HG02678 (cell line): Measurements from ENCODE around the gene SEC14L2.
A peak's percentile ranks its signal among the peaks of the same experiment; 100 is the strongest.
"Not testable (repeated sequence)": the region's sequence is repeated elsewhere in the genome, so short reads cannot be mapped to it uniquely, and the experiment has no call there.

Source experiments
- ATAC-seq: cut with Tn5 transposase; IDR thresholded peaks from one replicate; pipeline ENCODE4 v1.9.1; 2021; ENCODE audit warnings: mild to moderate bottlenecking, moderate library complexity; ENCODE audit not compliant: unreplicated experiment

SEC14L2 gene

DNA sequence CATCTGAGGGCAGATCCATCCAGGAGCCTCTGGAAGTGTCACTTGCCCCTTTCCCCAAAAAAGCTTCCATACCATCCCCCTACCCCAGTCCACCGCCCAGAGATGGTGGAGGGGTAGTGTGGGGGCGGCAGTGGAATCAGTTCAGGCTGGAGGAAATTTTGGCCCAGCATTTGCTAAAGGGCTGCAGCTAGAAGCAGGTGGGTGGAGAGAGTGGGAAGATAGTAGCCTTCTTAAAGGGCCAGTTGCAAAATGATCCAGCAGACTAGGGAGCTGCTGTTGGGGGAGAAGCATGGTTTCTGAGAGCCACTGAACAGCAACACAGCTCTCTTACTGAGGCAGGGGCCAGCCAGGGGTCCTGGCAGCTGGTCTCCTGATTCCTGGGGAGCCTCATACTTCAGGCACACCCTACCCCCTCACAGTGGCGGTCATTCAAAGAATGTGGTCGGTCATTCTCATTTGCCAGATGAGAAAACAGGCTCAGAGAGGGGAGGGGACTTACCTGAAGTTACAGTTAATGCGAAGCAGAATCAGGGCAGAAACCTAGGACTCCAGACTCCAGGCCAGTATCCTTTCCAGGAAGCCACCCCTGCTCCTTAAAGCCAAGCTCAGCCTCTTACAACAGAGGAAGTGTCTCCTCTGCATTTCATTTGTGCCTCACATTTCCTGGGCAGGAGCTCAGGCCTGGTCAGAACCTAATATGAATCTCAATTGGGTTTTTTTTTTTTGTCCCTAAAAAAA, 5.4 kb downstream of the SEC14L2 start:
- no peak for ATAC-seq

GRCh38 chr22:30402766-30403104, 5.9 kb downstream of the SEC14L2 start:
- not testable (repeated sequence) for ATAC-seq

DNA sequence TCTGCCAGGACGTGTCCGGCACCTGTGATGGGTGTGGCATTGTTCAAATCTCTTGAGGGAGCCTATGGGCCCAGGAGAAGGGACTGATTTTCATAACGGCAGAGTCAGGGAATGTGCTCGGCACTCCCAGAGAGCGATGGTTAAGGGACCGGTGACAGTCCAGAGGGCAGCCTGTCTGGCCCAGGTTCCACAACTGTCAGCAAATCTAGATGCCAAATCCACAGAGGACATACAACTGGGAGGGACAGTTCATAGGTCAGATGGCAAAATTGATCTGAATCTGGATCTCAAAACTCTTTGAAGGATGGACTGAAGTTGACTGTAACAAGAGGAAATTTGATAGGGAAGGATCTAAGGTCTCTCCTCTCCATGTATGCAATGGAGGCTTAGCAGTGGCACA, 7.5 kb downstream of the SEC14L2 start:
- no peak for ATAC-seq

GRCh38 chr22:30405731-30406130, 8.9 kb downstream of the SEC14L2 start:
- ATAC-seq: no peak

- ATAC-seq: no peak
Measured at GRCh38 chr22:30406400-30406799, 9.6 kb downstream of the SEC14L2 start.

DNA sequence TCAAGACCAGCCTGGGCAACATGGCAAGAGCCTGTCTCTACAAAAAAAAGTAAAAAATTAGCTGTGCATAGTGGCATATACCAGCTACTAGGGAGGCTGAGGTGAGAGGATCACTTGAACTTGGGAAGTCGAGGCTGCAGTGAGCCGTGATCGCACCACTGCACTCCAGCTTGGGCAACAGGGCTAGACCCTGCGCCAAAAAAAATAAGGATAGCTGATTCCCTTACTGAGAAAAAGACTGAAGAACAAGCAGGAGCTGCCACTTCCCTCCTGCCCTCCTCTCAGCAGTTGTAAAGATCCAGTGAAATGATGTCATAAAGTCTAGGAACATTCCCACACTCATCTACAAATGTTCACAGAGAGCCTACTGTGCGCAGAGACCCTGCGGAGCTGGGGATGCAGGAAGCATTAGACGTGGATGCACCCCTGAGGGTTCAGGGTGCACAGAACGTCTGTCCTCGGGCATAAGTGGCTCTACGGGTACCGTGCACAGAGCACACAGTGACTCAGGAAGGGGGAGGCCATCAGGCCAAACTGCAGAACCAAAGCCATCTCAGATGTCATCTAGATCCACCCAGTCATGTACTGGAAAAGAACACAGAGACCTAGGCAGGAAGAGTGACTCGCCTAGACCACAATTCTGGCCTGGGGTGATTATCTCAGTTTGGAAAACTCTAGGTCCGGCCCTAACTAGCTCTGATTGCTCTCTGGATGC, 11.7 kb downstream of the SEC14L2 start:
- no peak for ATAC-seq

DNA sequence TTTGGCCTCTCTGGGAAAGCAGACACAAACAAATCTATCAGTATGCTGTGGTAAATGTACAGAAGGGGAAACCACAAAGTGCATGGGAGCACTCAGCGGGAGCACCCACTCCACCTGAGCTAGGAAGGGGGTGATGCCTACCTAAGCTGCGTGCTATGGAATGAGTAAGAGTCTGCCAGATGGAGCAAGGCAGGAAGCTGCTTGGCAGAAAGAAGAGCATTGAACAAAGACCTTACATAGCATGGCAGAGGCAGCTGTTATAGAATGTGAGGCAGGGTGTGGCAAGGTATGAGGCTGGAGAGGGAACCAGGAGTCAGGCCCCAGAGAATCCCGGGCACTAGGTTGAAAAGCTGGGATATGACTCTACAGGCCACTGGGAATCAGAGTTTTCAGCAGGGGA, 15.0 kb downstream of the SEC14L2 start:
- ATAC-seq: no peak

DNA sequence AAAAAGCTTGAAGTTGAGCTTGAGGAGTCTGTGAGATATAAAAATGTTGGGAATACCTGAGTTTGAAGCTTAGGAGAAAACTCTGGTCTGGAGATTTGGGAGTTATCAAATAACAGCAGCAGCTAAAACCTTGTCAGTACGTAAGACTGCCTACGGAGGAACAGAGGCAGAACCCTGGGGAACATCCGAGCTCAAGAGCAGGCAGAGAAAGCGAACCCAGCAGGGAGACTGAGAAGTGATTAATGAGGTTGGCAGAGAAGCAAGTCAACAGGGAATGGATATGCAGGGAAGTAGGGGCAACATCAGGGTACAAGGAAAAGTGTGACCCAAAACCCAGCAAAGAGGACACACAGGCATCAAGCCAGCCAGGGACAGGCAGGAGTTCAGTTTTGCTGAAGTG, 16.2 kb downstream of the SEC14L2 start:
- ATAC-seq: no peak

- ATAC-seq: no peak
Measured at GRCh38 chr22:30413745-30414524, 17.1 kb downstream of the SEC14L2 start.

GRCh38 chr22:30414525-30415047, 17.8 kb downstream of the SEC14L2 start:
- no peak for ATAC-seq

DNA sequence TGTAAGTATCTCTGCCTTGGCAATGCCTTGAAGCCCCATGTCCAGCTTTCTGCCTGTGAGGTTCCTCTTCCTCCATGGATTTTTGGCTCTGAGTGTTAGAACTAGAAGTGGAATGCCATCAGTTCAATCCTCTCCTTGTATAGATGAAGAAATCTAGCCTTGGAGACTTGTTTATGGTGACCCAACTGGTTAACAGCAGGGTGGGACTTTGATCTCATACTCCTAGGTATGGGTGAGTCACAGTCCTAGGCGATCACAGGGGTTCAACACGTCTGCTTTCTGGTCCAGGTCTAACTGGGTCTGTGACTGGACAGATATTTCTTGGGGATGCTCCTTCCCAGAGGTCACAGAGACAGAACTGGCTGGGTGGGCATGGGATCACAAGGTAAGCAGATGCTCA, 19.6 kb downstream of the SEC14L2 start:
- ATAC-seq: no peak

DNA sequence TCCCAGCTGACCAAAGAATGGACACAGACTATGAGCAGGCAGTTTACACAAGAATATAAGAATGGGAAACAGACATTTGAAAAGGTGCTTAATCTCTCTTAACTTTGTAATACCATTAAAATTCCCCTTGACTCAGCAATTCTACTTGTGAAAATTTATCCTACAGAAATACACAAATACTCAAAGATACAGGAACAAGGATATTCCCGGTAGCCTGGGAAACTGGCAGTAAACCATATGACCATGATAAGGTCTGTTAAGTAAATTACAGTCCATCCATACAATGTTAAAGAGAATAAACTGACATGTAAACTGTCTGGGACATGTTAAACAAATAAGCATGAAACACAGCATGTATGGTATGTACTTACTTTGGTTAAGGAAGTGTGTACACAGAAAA, 20.0 kb downstream of the SEC14L2 start:
- no peak for ATAC-seq

- ATAC-seq: no peak
Measured at GRCh38 chr22:30420347-30421125, 23.7 kb downstream of the SEC14L2 start.

GRCh38 chr22:30421695-30422480, 25.1 kb downstream of the SEC14L2 start:
- no peak for ATAC-seq

- no peak for ATAC-seq
Measured at GRCh38 chr22:30422481-30423300, 25.9 kb downstream of the SEC14L2 start.

DNA sequence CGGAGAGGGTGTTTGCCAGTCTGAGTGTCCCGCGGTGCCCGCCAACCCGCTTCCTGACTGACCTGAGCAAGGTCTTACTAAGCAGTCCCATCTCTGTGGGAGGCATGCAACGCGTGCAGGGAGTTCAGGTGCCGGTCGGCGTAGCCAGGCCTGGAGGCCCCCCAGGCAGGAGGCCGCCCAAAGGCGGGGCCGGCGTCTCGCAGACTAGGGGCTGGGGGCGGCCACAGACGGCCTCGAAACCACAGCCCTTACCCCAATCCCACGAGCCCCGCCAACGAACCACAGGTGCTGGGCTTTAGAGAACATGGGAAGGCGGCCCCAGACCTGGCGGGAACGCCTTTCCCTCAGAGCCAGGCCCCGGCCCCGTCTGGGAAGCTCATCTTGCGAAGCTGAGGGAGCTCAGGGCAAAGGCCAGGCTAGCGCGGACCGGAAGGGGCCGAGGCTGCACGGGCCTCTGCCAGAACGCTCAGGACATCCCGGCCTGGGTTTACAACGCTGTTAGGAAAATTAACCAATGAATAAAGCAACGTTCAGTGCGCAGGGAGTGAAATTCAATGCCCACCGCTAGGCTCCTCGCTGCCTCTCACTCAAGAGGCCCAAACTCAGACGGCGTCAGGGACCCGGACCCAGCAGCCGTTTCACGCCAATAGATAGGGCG, 26.6 kb downstream of the SEC14L2 start:
- ATAC-seq: peak; percentile 31

- peak; percentile 88 for ATAC-seq
Measured at GRCh38 chr22:30423959-30424533, 27.2 kb downstream of the SEC14L2 start.
